PFSK-1 (cell line): ENCODE data around the gene TSPYL2.

Source experiments
- FOXP2 ChIP-seq: optimal IDR thresholded peaks from 2 replicates; pipeline ENCODE3; 2011; ENCODE audit warnings: borderline replicate concordance, control low read depth, inconsistent platforms; ENCODE audit not compliant: insufficient read depth; ENCODE audit errors: extremely low read length, extremely low read depth
- POLR2AphosphoS5 ChIP-seq: IDR thresholded peaks from 2 replicates; pipeline ENCODE4 v1.6.1; 2012; ENCODE audit warnings: low read depth, mild to moderate bottlenecking, control low read depth, low read length, moderate library complexity
- REST ChIP-seq, 2 experiments: IDR thresholded peaks; 2 replicates each; pipeline versions ENCODE4 v1.6.1 to v1.8.0; 2011 to 2012; ENCODE audit warnings: low read depth in 2 of 2, low read length in 2 of 2, control low read depth in 1 of 2, inconsistent platforms in 1 of 2, mild to moderate bottlenecking in 1 of 2, moderate library complexity in 1 of 2; ENCODE audit not compliant: insufficient read depth in 1 of 2
- SIN3A ChIP-seq: IDR thresholded peaks from 2 replicates; pipeline ENCODE4 v1.6.1; 2012; ENCODE audit warnings: mild to moderate bottlenecking, low read length, moderate library complexity, borderline replicate concordance; ENCODE audit not compliant: insufficient read depth
- TAF1 ChIP-seq: IDR thresholded peaks from 2 replicates; pipeline ENCODE4 v1.6.1; 2012; ENCODE audit warnings: low read length, control low read depth, borderline replicate concordance; ENCODE audit not compliant: insufficient read depth

Gene TSPYL2

GRCh38 chrX:53125506-53125905 is 43.3 kb downstream of the TSPYL2 start:
- TF ChIP-seq TAF1 (no peak), REST (IDR thresholded peaks at IDR 0.05; ENCODE audit: insufficient read depth in 1 of 2, low read depth in 2 of 2, low read length in 2 of 2) (no peak), SIN3A (no peak), FOXP2 (no peak), POLR2AphosphoS5 (no peak)

GRCh38 chrX:53126377-53126776 is 44.2 kb downstream of the TSPYL2 start:
- no peak for TF ChIP-seq REST (IDR thresholded peaks at IDR 0.05; ENCODE audit: insufficient read depth in 1 of 2, low read depth in 2 of 2, low read length in 2 of 2)
- TF ChIP-seq POLR2AphosphoS5 = no peak
- no peak for TF ChIP-seq TAF1
- no peak for TF ChIP-seq FOXP2
- TF ChIP-seq SIN3A = no peak

GRCh38 chrX:53128097-53128749 is 46.1 kb downstream of the TSPYL2 start:
- no peak for TF ChIP-seq REST (IDR thresholded peaks at IDR 0.05; ENCODE audit: insufficient read depth in 1 of 2, low read depth in 2 of 2, low read length in 2 of 2)
- no peak for TF ChIP-seq FOXP2
- TF ChIP-seq SIN3A = no peak
- TF ChIP-seq TAF1 = no peak
- no peak for TF ChIP-seq POLR2AphosphoS5

- TF ChIP-seq FOXP2 = no peak
- TF ChIP-seq TAF1 = no peak
- no peak for TF ChIP-seq REST (IDR thresholded peaks at IDR 0.05; ENCODE audit: insufficient read depth in 1 of 2, low read depth in 2 of 2, low read length in 2 of 2)
- no peak for TF ChIP-seq SIN3A
- no peak for TF ChIP-seq POLR2AphosphoS5
Observed at GRCh38 chrX:53133400-53133799, 51.2 kb downstream of the TSPYL2 start.

GRCh38 chrX:53135581-53135980 is 53.4 kb downstream of the TSPYL2 start:
- TF ChIP-seq FOXP2 = no peak
- no peak for TF ChIP-seq POLR2AphosphoS5
- TF ChIP-seq TAF1 = no peak
- no peak for TF ChIP-seq SIN3A
- no peak for TF ChIP-seq REST (IDR thresholded peaks at IDR 0.05; ENCODE audit: insufficient read depth in 1 of 2, low read depth in 2 of 2, low read length in 2 of 2)
